GM12892 (cell line): ENCODE data around the gene LGR6.

Experiments used
- POLR2A ChIP-seq: IDR thresholded peaks from 2 replicates; pipeline ENCODE4 v1.6.1; 2011; ENCODE audit warnings: low read depth, low read length, control low read depth
- TAF1 ChIP-seq: IDR thresholded peaks from 2 replicates; pipeline ENCODE4 v1.6.1; 2011; ENCODE audit warnings: low read depth, mild to moderate bottlenecking, control low read depth, low read length, borderline replicate concordance

- TF ChIP-seq TAF1 (no peak), POLR2A (no peak)
Observed at GRCh38 chr1:202171292-202172014, 22.1 kb upstream of the LGR6 start.
